ENCODE data around the gene TMEM106A.
"Not testable (repeated sequence)": the region's sequence is repeated elsewhere in the genome, so short reads cannot be mapped to it uniquely, and the experiment has no call there.

GRCh38 chr17:43246456-43246855 lies 34.8 kb downstream of the TMEM106A start:
- TF ChIP-seq CTCF, EP300 (IDR thresholded peaks at IDR 0.05): not testable (repeated sequence)

Data from tibial nerve (tissue), 4 donors.